Measurements from ENCODE around the gene HMOX2. TPM values are rescaled to one million over a fixed set of nuclear protein-coding genes. Genes with fewer than 3 reads are reported as not detected.

Gene HMOX2
- total RNA-seq, 1 experiment from 2014 or later: 24.2 TPM

GRCh38 chr16:4481526-4481925 is 5.3 kb downstream of the HMOX2 start:
- H3K36me3 ChIP-seq: no peaks in the 10 kb centered on the region
- no peaks in the 10 kb centered on the region for H3K27me3 ChIP-seq
- no peak for DNase-seq
- H3K4me1 ChIP-seq: no peaks in the 10 kb centered on the region
- H3K4me3 ChIP-seq: no peak overlapping the region
- no peak overlapping the region for H3K27ac ChIP-seq
- H3K9me3 ChIP-seq (replicated peaks): no peaks in the 10 kb centered on the region

DNA sequence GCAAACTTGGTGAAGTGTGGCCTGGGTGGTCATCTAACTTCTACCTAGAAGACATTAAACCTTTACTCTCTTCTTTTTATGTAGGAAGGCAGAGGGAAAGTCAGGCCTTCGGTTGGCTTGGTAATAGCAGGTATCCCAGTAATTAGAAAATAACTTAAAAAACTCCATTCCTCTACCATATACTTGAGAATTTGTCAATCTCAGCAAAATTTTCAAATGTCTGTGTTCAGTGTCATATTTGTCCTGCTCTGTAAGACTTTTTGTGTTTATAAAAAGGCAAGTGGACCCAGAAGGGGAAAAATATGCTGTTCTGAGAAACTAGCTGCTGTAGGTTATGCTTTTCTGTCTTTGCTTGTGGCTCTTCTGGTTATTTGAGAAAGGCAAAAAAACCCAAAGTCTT is 5.8 kb downstream of the HMOX2 start:
- Histone ChIP-seq H3K36me3 (no peaks in the 10 kb centered on the region), H3K27ac (no peak overlapping the region), H3K4me1 (no peaks in the 10 kb centered on the region), H3K27me3 (no peaks in the 10 kb centered on the region), H3K4me3 (no peak overlapping the region), H3K9me3 (replicated peaks) (no peaks in the 10 kb centered on the region)
- DNase-seq: no peak

DNA sequence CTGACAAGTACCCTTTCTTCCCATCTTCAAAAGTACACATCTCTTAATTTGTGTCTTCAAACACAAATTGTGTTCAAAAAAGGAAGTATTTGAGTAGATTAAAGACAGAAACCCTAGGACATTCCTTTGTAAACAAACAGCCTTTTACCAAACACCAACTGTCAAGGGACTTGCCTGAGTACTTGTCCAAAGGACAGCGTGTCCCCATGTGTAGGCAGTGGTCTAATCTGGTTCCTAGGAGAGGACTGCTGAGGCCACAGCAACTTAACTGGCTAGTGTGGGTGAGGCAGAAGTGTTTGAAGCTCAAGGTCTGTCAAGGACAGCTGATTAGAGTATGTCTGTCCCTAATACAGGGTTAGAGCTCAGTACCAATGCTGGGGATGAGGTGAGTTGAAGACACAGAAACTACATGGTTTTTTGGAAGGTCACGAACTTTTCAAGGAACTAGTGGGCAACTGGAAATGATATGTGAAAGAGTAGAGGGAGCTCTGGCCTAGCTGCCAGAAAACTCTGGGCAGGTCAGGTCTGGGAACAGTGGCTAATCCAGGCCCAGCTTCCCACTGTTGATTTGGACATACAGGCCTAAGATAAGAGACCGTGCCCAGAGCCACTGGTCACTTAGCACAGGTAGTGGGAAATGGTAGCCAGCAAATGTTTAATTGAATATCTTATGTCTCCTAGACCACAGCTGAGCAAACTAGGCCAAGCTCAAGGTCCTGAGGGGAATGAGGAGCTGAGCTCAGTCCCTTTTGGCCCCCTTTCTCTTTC is 10.1 kb downstream of the HMOX2 start:
- no peak for DNase-seq
- no peaks in the 10 kb centered on the region for H3K27me3 ChIP-seq
- no peaks in the 10 kb centered on the region for H3K9me3 ChIP-seq (replicated peaks)
- no peaks in the 10 kb centered on the region for H3K4me1 ChIP-seq
- no peaks in the 10 kb centered on the region for H3K36me3 ChIP-seq
- H3K27ac ChIP-seq: no peak overlapping the region
- no peak overlapping the region for H3K4me3 ChIP-seq

GRCh38 chr16:4487955-4488498 is 11.8 kb downstream of the HMOX2 start:
- no peaks in the 10 kb centered on the region for H3K4me1 ChIP-seq
- no peak overlapping the region for H3K4me3 ChIP-seq
- H3K27ac ChIP-seq: no peak overlapping the region
- H3K27me3 ChIP-seq: no peaks in the 10 kb centered on the region
- H3K36me3 ChIP-seq: no peaks in the 10 kb centered on the region
- no peak for DNase-seq
- H3K9me3 ChIP-seq (replicated peaks): no peaks in the 10 kb centered on the region

GRCh38 chr16:4488499-4488967 is 12.3 kb downstream of the HMOX2 start:
- Histone ChIP-seq H3K9me3 (replicated peaks) (no peaks in the 10 kb centered on the region), H3K27me3 (no peaks in the 10 kb centered on the region), H3K4me1 (no peaks in the 10 kb centered on the region), H3K36me3 (no peaks in the 10 kb centered on the region), H3K4me3 (no peak overlapping the region), H3K27ac (no peak overlapping the region)
- no peak for DNase-seq

GRCh38 chr16:4489030-4489429 is 12.8 kb downstream of the HMOX2 start:
- H3K36me3 ChIP-seq: no peaks in the 10 kb centered on the region
- no peaks in the 10 kb centered on the region for H3K9me3 ChIP-seq (replicated peaks)
- no peak overlapping the region for H3K4me3 ChIP-seq
- H3K27me3 ChIP-seq: no peaks in the 10 kb centered on the region
- H3K27ac ChIP-seq: no peak overlapping the region
- no peak for DNase-seq
- H3K4me1 ChIP-seq: no peaks in the 10 kb centered on the region

- Histone ChIP-seq H3K9me3 (replicated peaks) (no peaks in the 10 kb centered on the region), H3K4me1 (no peaks in the 10 kb centered on the region), H3K27ac (no peak overlapping the region), H3K27me3 (no peaks in the 10 kb centered on the region), H3K36me3 (no peaks in the 10 kb centered on the region), H3K4me3 (no peak overlapping the region)
- no peak for DNase-seq
Measured at GRCh38 chr16:4491898-4492297, 15.7 kb downstream of the HMOX2 start.

- Histone ChIP-seq H3K4me1 (no peaks in the 10 kb centered on the region), H3K4me3 (no peak overlapping the region), H3K27me3 (no peaks in the 10 kb centered on the region), H3K36me3 (no peaks in the 10 kb centered on the region), H3K9me3 (replicated peaks) (no peaks in the 10 kb centered on the region), H3K27ac (no peak overlapping the region)
- DNase-seq: no peak
Measured at GRCh38 chr16:4494746-4495490, 18.7 kb downstream of the HMOX2 start.

DNA sequence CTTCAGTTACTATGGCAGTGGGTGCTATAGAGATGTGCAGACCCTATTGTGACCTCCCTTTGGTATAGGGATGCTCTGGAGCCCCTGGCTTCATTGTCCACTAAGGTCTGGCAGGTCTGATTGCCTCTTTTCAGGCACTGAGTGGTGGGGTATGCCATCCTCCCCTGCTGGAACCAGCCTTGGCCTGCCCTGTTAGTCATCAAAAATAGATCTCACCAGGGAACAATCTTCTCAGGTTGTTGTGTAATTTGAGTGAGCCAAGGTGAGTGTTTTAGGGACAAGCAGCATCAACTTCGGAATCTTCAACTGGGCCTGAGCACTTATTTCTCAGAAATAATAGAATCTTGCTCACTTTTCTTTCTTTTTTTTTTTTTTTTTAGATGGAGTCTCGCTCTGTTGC is 19.6 kb downstream of the HMOX2 start:
- no peaks in the 10 kb centered on the region for H3K36me3 ChIP-seq
- H3K27me3 ChIP-seq: no peaks in the 10 kb centered on the region
- no peak for DNase-seq
- no peaks in the 10 kb centered on the region for H3K9me3 ChIP-seq (replicated peaks)
- H3K27ac ChIP-seq: no peak overlapping the region
- H3K4me1 ChIP-seq: no peaks in the 10 kb centered on the region
- no peak overlapping the region for H3K4me3 ChIP-seq

DNA sequence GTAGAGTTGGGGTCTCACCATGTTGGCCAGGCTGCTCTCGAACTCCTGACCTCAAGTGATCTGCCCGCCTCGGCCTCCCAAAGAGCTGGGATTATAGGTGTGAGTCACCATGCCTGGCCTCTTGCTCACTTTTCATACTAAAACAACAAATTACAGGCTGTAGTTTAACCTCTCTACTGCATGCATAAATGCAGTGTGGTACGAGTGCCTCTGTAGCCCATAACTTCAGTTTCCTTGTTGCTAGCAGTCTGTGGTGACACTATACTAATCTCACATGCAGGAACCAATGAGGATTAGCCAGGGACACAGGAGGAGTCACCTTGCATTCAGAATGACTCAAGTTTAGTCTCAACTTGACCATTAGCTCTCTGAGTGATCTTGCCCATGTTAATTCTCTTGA is 20.1 kb downstream of the HMOX2 start:
- Histone ChIP-seq H3K4me1 (no peaks in the 10 kb centered on the region), H3K27ac (no peak overlapping the region), H3K36me3 (no peaks in the 10 kb centered on the region), H3K27me3 (no peaks in the 10 kb centered on the region), H3K9me3 (replicated peaks) (no peaks in the 10 kb centered on the region), H3K4me3 (no peak overlapping the region)
- no peak for DNase-seq

DNA sequence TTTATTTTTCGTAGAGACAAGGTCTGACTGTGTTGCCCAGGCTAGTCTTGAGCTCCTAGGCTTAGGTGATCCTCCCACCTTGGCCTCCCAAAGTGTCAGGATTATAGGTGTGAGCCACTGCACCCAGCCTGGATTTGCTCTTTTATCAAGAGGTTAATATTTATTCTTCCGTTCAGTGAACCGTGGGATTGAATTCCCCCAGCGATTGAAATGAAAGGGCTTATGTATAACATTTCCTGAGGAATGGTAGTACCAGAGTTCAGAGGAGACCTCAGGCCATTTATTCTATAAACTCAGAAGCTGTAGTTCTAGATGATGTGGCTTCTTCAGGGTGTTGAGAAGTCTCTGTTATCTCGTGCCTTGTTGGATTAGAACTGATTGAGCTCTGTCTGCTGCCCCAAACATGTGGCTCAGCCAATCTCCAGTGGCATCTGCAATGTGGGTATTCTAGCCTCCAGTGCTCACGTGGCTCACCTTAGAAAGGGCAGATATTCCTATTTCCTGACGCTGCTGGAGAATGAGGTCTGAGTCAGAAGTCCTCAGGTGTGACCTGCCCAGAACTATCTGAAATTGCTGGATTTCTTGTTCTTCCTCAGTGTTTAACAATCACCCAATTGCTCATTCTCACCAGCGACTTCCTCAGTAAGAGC is 22.5 kb downstream of the HMOX2 start:
- no peaks in the 10 kb centered on the region for H3K36me3 ChIP-seq

DNA sequence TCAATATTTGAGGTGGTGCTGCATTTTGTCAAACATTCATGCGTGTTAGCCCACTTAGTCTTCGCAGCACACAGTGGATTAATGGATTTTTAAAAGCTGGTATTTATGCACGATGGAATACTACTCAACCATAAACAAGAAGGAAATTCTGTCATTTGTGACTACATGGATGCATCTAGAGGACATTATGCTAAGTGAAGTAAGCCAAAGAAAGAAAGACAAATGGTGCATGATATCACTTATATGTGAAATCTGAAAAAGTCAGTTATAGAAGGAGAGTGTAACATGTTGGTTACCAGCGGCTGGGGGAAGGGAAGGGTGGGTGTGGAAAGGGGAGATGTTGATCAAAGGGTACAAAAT is 23.0 kb downstream of the HMOX2 start:
- no peaks in the 10 kb centered on the region for H3K9me3 ChIP-seq (replicated peaks)

More for the DNA sequence above, 22.5 kb downstream of the HMOX2 start:
- Histone ChIP-seq H3K27me3 (no peaks in the 10 kb centered on the region), H3K27ac (no peak overlapping the region), H3K9me3 (replicated peaks) (no peaks in the 10 kb centered on the region), H3K4me1 (no peaks in the 10 kb centered on the region), H3K4me3 (no peak overlapping the region)
- DNase-seq: no peak

DNA sequence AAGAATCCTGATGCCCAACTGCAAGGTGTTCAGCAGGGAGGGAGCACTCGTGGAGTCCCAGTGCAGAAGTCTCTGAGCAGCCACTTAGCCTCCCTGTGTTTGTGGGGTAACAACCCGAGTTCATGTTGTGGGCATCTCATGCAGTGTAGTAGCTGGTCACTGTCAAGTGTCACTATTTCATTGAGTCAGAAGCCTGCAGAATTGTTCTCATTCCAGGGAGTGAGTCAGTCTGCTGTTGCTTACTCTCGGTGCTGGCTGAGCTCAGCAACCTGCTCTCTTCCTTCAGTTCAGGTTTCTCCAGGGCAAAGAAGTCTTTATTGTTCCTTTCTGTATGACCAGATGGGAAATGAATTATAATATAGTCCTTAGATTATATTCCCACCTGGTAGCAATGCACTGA is 24.1 kb downstream of the HMOX2 start:
- Histone ChIP-seq H3K27ac (no peak overlapping the region), H3K4me3 (no peak overlapping the region), H3K9me3 (replicated peaks) (no peaks in the 10 kb centered on the region), H3K27me3 (no peaks in the 10 kb centered on the region), H3K4me1 (no peaks in the 10 kb centered on the region), H3K36me3 (no peaks in the 10 kb centered on the region)
- DNase-seq: no peak

More for the DNA sequence above, 23.0 kb downstream of the HMOX2 start:
- H3K27ac ChIP-seq: no peak overlapping the region
- H3K4me1 ChIP-seq: no peaks in the 10 kb centered on the region
- no peaks in the 10 kb centered on the region for H3K27me3 ChIP-seq
- no peaks in the 10 kb centered on the region for H3K36me3 ChIP-seq
- no peak overlapping the region for H3K4me3 ChIP-seq
- no peak for DNase-seq

- no peaks in the 10 kb centered on the region for H3K27me3 ChIP-seq
- H3K27ac ChIP-seq: no peak overlapping the region
- no peaks in the 10 kb centered on the region for H3K36me3 ChIP-seq
- no peaks in the 10 kb centered on the region for H3K4me1 ChIP-seq
- no peak overlapping the region for H3K4me3 ChIP-seq
- DNase-seq: no peak
- no peaks in the 10 kb centered on the region for H3K9me3 ChIP-seq (replicated peaks)
Measured at GRCh38 chr16:4501071-4501478, 24.9 kb downstream of the HMOX2 start.

Measured in SJCRH30 (cell line).